Measurements from ENCODE around the gene YJU2.

DNA sequence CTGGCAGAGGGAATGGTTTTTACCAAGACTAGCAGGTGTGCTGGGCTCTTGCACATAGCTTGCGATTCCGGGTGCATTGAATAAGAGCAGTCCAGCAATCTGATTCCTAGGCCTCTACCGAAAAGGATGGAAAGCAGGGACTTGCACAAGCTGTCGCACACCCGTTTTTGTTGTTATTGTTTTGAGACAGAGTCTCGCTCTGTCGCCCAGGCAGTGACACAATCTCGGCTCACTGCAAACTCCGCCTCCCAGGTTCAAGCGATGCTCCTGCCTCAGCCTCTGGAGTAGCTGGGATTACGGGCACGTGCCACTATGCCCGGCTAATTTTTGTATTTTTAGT, 12.0 kb upstream of the YJU2 start:
- TF ChIP-seq, protein P1, sequence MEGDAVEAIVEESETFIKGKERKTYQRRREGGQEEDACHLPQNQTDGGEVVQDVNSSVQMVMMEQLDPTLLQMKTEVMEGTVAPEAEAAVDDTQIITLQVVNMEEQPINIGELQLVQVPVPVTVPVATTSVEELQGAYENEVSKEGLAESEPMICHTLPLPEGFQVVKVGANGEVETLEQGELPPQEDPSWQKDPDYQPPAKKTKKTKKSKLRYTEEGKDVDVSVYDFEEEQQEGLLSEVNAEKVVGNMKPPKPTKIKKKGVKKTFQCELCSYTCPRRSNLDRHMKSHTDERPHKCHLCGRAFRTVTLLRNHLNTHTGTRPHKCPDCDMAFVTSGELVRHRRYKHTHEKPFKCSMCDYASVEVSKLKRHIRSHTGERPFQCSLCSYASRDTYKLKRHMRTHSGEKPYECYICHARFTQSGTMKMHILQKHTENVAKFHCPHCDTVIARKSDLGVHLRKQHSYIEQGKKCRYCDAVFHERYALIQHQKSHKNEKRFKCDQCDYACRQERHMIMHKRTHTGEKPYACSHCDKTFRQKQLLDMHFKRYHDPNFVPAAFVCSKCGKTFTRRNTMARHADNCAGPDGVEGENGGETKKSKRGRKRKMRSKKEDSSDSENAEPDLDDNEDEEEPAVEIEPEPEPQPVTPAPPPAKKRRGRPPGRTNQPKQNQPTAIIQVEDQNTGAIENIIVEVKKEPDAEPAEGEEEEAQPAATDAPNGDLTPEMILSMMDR (IDR thresholded peaks at IDR 0.05 in 2 of 3, conservative IDR thresholded peaks at IDR 0.05 in 1 of 3; ENCODE audit: borderline replicate concordance in 1 of 3, insufficient read depth in 1 of 3, low read depth in 2 of 3, low read length in 2 of 3), result no peak
- TF ChIP-seq SIN3A (IDR thresholded peaks at IDR 0.05; ENCODE audit: low read depth) (no peak), CEBPB (IDR thresholded peaks at IDR 0.05; ENCODE audit: low read depth) (no peak), EZH2 (IDR thresholded peaks at IDR 0.05) (no peak), POLR2A (IDR thresholded peaks at IDR 0.05; ENCODE audit: borderline replicate concordance, extremely low read depth, insufficient read depth, insufficient read length) (no peak), RAD21 (IDR thresholded peaks at IDR 0.05; ENCODE audit: low read depth) (no peak), SP1 (IDR thresholded peaks at IDR 0.05; ENCODE audit: low read depth) (no peak), REST (IDR thresholded peaks at IDR 0.05; ENCODE audit: low read depth) (no peak)
